GM19397 (cell line): Measurements from ENCODE around the gene RAB4B.
"Not testable (repeated sequence)": the region's sequence is repeated elsewhere in the genome, so short reads cannot be mapped to it uniquely, and the experiment has no call there.

Experiments
- ATAC-seq: cut with Tn5 transposase; IDR thresholded peaks from one replicate; pipeline ENCODE4 v1.9.1; 2021; ENCODE audit warnings: mild to moderate bottlenecking, moderate library complexity; ENCODE audit not compliant: unreplicated experiment

RAB4B gene

GRCh38 chr19:40842997-40843652 lies 65.1 kb downstream of the RAB4B start:
- ATAC-seq: not testable (repeated sequence)

- ATAC-seq: not testable (repeated sequence)
Observed at GRCh38 chr19:40843653-40844052, 65.6 kb downstream of the RAB4B start.
